Measurements from ENCODE around the gene CELSR1.

DNA sequence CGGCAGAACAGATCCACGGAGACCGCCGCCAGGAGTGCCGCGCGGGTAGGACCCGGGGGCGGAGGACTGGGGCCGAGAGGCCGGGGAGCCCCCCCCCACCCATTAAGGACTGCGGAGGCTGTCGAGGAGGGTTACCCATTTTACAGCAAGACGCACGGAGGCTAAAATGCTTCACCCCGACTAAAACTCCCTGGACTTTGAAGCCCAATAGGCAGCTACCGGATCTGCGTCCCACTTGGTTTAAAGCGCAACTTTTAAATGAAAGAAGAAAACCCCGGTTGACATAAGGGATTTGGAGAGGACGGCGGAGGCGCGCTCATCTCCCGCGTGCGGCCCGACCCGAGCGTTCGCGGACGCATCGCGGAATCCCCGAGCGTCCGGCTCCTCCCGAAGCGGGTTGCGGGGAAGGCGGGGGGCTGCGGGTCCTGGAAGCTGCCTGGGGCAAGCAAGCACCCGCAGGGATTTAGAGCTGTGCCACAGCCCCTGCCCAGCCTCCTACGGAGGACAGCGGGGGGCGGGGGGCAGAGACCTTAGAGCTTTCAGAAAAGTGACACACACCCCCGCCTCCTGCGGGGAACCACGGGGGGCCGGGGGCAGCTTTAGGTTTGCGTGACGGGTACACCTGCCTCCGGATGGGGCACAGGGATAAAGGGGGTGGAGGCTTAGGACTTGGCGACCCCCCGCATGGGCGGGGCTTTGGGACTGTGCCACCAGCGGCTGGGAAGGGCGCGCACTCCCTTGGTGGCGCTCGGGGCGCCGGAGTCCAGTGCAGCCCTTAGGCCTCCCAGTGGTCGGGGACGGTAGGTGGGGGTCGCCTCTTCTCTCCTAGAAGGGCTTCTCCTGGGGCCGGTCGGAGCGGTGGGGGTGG lies 760 bp upstream of the CELSR1 start:
- TF ChIP-seq CTCF (IDR thresholded peaks at IDR 0.05) (no peak), ZFX (IDR thresholded peaks at IDR 0.05; ENCODE audit: borderline replicate concordance) (no peak)

Data from 22Rv1 (cell line).